Right ventricle myocardium inferior (tissue), 1 donor: Measurements from ENCODE around the gene E2F8. TPM values are rescaled to one million over a fixed set of nuclear protein-coding genes. Genes with fewer than 3 reads are reported as not detected.

Experiments
- ATAC-seq: fragments of 200-7000 bp; cut with Tn5 transposase; one replicate; pipeline ENCODE4 v1.9.1; 2020; ENCODE audit warnings: mild to moderate bottlenecking, moderate library complexity
- DNase-seq: peaks from one replicate; pipeline ENCODE4 v3.0.0; 2021; ENCODE audit errors: missing footprints
- intact Hi-C: fragments of 100-400 bp; cut with DNase I; formaldehyde crosslinking; loops from one replicate; pipeline ENCODE4 v1.11.0; 2022
- total RNA-seq: library from RNA; stranded (reverse); fragmentation: NEBNext Ultra II Directional; extraction: Animal tissue kit (Norgen Biotek cat#: 25700); gene quantifications from one replicate; pipeline ENCODE4 v1.2.1, GENCODE V29; 2021
- donor health status: DM: no; HTN: yes; CAD: no; lungs with severe emphysema.

The E2F8 gene
- total RNA-seq, 1 donor from 2014 or later = 1.7 TPM

DNA sequence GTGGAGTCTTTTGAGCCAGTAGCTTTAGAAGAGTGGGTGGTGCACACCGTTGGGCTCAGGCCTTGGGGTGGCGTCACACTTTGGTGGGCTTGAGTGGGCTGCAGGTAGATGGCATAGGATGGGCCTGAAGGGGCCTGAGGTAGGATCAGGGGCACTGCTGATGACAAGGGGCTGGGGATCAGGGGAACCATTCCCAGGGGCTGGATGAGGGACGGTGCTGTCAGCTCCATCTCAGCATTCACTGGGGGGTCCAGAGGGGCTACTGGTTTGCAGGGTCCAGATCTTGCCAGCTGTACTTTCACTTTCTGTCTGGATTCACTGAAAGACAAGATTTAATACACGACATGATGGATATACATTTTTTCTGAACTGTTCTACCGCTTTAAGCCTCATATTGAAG is 11.1 kb downstream of the E2F8 start:
- DNase-seq (no peak), ATAC-seq (no peak)
- intact Hi-C loops = no loop called here

DNA sequence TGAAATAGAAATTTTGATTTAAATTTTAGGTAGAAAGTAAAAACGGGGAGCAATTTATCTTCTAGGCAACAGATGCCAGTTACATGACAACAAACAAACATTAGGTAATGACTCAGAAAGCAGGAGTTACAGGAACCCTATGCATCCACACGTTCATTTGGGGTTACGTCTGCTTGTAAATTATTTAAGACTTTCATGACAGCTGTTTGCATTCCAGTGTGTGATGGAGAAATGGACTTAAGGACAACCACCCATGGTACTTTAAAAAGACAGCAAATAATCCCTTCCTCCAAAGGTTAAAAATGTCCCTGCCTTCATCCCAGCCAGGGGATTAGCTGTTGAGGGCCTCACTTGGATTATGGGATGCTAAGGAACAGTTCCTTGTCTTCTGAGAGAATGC is 11.8 kb downstream of the E2F8 start:
- intact Hi-C loops = no loop called here
- ATAC-seq (no peak), DNase-seq (no peak)

DNA sequence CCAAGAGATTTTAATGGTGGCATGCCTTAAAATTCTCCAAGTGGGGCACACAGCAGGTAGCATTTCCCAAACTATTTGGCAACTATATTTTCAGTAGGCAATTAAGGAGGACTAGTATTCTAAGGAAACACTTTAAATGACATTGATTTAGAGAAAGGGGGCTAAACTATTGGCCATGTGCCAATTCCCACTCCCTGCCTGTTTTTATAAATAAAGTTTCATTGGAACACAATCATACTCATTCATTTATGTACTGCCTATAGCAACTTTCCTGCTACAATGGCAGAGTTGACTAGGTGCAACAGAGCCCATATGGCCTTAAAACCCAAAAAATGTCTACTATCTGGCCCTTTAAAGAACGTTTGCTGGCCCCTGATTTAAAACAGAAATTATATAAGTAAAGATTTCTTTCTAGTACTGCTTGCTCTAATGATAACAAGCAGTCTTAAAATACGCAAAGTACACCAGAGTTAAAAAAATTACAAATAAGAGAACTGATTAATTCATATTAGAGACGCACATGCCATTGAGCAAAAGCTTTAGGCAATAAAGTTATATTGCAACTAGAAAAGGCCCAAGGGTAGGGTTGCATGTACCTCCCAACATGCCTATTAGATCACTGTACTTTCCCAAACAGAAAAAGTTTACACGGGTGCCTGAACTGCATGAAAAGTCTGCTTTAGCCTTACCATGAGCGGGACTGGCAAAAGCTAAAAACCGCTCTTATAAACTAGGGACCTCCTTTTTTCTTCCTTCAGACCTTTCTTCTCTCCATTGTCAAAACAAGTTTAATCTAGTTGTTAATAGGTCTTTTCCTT is 14.2 kb downstream of the E2F8 start:
- intact Hi-C loops = no loop called here
- DNase-seq (no peak), ATAC-seq (no peak)

DNA sequence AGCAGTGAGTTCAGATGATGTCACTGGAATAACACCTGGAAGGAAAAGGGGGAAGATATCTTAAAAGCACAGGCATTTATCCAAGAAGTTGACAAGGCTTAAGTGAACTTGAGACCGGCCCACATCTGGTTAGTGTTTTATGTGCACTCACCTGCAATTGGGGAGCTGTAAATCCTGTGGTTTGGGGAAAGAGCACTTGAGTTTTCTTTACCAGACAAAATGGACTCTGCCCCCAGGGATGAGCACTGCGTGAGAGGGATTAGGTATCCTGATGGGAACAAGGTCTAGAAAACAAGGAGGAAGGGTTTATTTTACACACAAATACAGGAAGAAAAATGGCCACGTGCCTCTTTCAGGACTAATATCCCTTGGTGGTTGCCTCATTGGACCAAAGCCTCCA is 15.2 kb downstream of the E2F8 start:
- DNase-seq = no peak
- ATAC-seq = no peak
- intact Hi-C loops = no loop called here

DNA sequence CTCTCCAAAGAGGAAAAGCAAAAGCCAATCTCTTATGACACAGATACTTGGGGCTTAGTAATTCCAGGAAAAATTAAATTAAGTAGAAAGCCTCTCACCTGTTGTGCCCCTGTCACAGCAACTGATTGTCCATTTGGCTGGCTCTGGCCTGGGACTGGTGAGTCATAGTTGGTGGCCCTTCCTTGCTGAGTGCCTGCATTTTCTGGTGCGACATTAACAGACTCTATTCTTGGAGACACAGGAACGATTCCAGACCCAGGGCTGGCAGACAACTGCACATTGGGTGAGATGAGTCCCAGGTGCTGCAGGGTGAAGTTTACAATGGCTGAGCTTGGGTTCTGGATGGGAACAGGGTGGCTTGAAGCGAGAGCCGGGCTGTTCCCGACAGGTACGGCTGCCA is 15.6 kb downstream of the E2F8 start:
- DNase-seq (no peak), ATAC-seq (peak; percentile 65)
- intact Hi-C loops = no loop called here

DNA sequence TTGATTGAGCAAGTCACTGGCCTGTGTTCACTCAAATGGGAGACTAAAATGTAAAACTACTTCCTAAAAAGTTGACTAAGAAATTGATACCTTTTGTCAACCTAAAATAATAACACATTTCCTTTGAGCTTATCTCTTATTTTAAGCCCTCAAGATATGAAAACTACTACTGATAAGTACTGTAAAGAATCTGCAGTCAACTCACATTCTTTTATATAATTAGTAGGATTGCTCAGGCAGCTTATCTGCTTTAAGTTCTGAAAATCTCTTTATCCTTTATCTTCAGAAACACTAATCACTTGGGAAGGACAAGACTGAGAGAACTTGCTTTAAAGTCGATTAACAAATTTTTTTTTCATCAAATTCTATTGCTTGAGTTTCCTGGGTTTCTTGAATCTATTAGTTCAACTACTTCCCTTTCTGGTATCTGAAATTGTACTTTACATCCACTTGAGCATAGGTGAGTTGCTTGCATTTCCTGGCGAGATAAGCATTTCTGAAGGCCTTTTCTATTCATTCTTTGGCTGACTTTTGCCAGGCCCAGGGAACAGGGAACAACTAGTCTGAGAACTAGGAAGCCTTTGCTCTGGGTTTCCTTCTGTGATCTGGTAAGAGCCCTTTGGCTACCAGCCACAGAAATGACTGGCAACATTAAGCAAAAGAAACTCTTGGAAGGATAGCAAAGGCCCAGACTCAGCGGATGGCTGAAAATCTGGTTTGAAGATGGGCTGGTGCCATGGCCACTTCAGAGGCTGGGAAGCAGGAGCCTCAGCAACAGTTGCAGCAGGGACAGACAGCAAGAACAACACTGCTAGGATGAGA is 19.6 kb downstream of the E2F8 start:
- DNase-seq (no peak), ATAC-seq (peak; percentile 29)
- intact Hi-C loops = no loop called here

DNA sequence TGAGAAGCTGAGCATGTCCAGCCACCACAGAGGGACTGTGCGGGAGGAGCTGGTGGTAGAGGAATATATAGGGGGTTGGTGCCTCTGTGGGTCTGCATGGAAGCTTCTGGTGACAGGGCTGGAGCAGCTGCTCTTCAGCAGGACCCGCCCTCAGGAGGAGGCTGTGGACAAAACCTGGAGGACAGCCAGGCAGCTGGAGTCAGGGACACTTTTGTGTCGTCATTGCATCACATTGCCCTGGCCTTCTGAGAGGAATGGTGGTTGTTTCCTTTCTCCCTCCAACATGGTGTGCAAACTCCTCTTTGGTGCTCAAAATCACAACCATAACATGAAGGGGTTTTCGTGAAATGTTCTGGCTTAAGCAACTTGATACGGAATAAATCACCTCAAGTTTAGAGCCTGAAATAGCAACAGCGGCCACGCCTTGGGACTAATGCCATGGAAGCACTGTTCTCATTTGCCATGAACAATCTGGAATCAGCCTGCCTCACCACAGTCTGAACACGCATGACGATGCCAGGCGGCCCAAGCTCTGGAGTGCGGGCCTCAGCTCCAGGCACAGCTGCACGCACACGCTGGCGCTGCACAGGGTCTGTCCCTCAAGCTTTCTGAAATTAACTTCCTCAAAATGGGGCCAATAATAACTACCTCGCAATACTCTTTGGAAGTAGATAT is 21.8 kb downstream of the E2F8 start:
- ATAC-seq (peak; percentile 60), DNase-seq (no peak)
- intact Hi-C loops = no loop called here

DNA sequence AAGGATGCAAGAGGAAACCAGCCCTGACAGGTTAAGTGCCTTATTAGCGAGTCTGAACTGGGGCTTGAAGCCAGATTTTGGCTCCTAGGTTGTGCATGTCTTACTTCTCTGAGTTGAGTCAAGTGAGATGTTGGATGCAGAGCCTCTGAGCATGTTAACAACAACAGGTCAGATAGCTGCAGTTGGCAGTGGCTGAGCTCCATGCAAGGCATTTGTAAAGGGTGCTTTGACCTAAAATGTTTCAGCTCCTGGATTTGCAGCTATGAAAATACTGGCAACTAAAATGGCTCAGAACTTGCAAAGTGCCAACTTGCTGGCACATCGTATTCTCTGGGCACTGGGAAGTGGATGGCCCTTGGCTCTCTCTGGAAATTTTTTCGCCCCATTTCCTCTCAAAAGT is 22.5 kb downstream of the E2F8 start:
- peak; percentile 53 for ATAC-seq
- no peak for DNase-seq
- intact Hi-C loops = no loop called here

DNA sequence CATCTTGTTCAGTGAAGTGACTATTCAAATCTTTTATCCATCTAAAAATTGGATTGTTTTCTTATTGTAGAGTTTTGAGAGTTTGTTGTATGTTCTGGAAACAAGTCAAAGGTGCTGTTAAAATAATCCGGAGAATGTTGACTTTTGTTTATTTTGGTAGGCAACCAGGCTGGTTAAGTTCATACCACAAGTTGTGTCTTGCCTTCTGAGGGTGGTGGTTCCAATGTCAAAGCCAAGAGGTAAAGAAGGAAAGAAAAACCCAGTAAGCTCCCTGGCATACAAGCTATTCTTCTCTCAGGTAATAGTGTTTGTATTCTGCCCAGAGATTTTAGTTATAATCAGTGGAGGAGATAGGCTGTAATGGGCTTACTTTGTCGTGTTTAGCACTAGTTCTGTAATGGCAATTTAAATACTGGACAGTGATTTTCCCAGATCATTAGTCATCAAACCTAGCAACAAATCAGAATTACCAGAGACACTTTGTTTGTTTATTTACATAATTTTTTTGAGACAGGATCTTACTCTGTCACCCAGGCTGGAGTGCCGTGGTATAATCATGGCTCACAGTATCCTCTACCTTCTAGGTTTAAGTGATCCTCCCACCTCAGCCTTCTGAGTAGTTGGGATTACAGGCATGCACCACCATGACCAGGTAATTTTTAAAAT is 23.9 kb downstream of the E2F8 start:
- intact Hi-C loops = no loop called here
- ATAC-seq (no peak), DNase-seq (no peak)

DNA sequence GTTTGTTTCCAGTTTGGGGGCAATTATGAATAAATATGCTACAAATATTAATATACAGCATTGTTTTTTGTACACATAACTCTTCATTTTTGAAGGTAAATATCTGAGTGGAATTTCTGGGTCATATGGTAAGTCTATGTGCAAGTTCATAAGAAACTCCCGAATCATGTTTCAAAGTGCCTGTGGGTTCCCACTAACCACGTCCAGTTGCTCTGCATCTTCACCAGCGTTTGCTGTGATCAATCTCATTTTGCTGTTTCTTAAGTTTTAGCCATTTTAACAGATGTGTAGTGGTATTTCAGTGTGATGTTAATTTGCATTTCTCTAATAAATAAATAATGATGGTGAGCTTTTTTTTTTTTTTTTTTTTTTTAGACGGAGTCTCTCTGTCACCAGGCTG is 24.7 kb downstream of the E2F8 start:
- ATAC-seq (no peak), DNase-seq (no peak)
- intact Hi-C loops = no loop called here

DNA sequence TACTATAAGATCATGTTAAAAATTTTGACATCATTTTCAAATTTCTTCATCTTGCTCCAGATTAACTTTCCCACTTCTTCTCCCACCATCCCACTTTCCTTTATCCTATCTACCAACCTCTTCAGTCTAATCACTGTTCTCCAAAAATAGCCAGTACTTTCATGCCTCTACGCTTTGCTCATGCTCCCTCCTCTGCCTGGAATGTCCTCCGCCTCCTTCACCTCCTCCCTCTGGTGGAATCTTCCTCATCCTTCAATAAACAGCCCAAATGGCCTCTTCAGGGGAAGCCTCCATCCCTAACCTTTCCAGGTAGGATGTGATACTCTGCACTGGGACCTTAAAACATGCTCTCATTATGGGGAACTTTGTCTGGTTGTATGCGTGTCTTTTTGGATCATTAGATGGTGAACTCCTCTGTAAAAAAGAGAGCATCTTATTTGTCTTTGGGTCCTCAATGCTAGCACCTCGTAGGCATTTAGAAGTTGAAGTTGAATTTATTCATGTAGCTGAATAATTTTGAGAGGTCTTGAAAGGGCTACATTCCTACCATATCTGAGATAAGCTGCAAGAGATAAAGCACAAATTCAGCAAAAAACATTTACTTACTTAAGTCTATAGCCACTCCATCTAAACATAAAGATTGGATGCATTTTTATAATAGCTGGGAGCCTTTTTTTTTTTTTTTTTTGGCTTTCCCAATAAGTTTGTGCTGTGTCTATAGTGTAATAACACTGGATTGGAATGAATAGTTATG is 31.0 kb downstream of the E2F8 start:
- intact Hi-C loops = no loop called here
- DNase-seq = no peak
- ATAC-seq = peak; percentile 77

DNA sequence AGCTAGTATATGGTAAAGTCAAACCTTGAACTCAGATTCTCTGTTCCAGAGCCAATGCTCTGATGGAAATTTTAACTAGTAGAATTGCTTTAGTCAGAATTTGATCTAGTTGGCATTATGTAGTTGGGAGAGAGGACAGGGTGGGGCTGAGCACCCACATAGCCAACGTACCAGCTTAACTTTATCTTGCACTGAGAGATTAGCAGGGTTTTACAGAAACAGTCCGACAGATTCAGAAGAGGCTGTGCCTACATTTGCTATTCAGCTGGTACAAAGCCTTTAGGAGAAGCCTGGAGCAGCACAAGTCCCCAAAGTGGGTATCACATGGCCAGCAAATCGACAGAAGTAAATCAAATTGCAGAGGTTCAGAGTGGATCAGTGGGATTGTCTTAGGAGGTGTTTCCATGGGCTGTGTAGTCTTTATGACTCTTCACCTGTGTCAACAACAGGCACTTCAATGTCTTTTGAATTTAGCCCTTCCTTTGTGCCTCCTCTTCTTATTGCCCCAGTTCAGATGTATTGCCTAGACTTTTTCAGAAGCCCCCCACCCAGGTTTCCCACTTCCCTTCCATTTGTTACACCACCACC is 31.7 kb downstream of the E2F8 start:
- ATAC-seq = peak; percentile 76
- no peak for DNase-seq
- intact Hi-C loops = no loop called here

DNA sequence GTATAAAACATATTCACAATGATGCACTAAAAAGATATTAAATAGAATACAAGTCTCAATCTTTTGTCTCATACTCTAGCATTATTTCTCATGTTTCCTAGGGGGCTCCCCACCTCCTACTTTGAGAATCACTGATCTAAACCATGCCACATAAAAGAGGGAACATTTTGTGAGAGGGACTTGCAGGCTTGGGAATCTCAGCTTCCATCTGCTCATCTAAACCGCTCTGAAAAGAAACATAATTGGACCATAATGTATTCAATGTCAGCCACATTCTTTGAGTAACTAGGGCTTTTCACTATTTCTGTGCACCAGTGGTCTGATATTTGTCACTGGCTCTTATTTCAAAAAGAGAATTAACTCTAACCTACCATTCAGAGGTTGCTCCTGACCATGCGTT is 32.6 kb downstream of the E2F8 start:
- intact Hi-C loops = no loop called here
- no peak for DNase-seq
- no peak for ATAC-seq

DNA sequence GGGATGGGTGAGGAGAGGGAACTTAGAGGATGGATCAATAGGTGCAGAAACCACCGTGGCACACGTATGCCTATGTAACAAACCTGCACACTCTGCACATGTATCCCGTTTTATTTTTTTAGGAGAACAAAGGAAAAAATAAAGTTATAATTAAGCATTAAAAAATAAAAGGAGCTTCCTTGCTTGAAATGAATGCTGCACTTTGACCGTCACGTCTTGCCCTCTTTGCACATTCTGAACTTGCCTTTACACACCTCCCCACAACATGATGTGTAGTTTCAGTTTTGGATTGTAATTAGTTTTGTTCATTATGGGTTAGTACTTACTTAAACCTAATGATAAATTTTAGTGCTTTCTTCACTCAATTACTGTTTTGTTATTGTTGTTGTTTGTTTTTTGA is 35.9 kb downstream of the E2F8 start:
- intact Hi-C loops = no loop called here
- ATAC-seq = no peak

DNA sequence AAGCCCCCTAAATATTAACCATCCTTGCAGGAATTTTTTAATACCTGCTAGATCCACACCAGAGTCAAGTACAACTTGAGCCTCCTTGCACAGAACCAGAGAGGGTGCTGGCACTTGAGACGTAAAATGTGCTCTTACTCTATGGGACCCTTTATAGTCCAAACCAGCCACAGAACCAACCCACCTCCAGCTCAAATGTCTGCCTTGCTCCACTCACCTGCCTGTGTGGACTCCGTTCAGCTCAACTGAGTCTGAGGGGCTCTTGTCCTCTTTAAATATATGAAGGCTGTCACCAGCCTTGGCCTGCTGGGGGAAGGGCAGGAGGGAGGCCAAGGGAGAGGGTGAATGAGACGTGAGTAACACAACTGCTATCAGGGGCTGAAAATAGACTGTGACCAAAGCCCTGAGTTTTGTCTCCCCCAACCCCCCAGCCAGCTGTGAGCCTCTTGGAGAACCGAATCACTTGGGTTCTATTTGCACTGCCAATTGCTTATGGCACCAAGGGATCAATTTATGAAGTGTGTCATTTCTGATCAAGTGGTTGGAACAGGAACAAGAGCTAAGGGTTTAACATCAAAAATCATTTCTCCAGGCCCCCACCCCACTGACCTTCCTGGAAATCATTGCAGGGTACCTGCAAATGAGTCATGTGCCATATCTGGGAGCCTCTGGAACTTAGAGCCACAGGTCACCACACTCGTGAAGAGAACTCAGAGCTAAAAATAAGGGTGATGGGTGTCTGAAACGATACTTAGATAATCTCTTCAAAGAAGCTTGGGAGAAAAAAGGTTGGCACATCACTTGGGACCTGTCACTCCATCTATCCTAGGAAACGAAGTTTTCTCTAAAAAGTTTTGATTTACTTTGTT is 38.8 kb downstream of the E2F8 start, which contains the start of gene CSRP3:
Gene CSRP3 (minus strand): TSS at position 247 of the 869 bp plus-strand sequence. CDS start 9,535 bp downstream, outside the sequence.
- intact Hi-C loops = no loop called here
- ATAC-seq (peak; percentile 89), DNase-seq (no peak)

More for the DNA sequence above, 35.9 kb downstream of the E2F8 start:
- DNase-seq = no peak

DNA sequence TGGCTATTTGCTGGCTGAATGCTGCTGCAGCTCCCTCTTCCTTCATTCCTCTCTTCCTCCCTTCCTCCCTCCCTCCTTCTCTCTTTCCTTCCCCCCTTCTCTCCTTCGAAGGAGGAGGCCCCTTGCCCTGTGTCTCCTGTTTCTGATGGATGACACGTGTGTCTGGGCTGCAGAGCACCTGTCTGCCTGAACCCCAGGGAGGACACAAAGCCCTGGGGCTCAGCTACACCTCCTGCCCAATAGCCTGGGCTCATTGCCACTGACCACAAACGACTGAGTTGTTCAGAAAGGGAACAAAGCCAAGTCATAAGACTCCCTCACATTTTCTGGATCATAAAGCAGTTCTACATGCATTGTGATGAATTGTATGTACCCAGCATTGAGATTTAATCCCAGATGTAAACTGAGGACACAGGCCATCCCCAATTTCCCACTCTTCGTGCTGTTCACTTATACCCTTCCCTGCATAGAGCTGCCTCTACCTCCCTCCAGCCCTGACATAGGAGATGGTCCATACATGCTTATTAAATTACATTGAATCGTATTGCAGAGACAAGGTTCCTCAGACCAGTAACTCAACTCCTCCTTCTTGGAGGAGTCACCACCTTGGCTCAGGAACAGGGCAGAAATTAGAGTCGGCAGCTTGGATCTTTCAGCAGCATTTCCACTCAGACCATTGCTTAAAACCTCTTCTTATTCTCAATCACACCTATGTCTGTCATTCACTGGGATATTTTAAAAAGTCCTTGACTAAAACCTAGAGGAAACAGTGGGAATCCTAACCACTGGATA is 40.1 kb downstream of the E2F8 start:
- no peak for ATAC-seq

More for the DNA sequence above, 40.1 kb downstream of the E2F8 start:
- intact Hi-C loops = no loop called here
- DNase-seq = no peak
